ENCODE data around the gene SLC49A3.
"Not testable (repeated sequence)": the region's sequence is repeated elsewhere in the genome, so short reads cannot be mapped to it uniquely, and the experiment has no call there.

Gene SLC49A3

GRCh38 chr4:722169-722725, 33.3 kb upstream of the SLC49A3 start:
- DNase-seq (ENCODE audit: low read depth): no peak

- DNase-seq (ENCODE audit: low read depth): no peak
Observed at GRCh38 chr4:721261-722168, 32.6 kb upstream of the SLC49A3 start.

- DNase-seq (ENCODE audit: low read depth): no peak
Observed at GRCh38 chr4:720111-720860, 31.3 kb upstream of the SLC49A3 start.

- DNase-seq (ENCODE audit: low read depth): no peak
Observed at GRCh38 chr4:718460-718859, 29.5 kb upstream of the SLC49A3 start.

GRCh38 chr4:717601-718320, 28.8 kb upstream of the SLC49A3 start:
- no peak for DNase-seq (ENCODE audit: low read depth)

DNA sequence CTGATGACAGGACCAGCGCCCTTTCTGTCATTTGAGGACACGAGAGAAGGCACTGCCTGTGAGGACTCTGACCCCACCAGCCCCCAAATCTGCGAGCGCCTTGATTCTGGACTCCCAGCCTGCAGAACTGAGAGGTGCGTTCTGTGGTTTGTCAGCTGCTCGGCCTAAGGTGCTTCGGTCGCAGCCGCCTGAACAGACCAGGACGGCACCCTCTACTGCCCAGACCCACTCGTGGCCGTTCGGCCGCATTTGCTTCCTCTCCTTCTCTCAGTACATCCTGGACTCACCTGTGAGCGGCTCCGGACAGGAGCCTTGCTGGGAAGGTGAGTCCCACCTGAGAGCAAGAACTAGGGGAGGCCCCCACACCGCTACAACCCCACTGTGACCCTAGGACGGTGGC, 25.1 kb upstream of the SLC49A3 start:
- no peak for DNase-seq (ENCODE audit: low read depth)

- no peak for DNase-seq (ENCODE audit: low read depth)
Observed at GRCh38 chr4:712916-713632, 24.1 kb upstream of the SLC49A3 start.

DNA sequence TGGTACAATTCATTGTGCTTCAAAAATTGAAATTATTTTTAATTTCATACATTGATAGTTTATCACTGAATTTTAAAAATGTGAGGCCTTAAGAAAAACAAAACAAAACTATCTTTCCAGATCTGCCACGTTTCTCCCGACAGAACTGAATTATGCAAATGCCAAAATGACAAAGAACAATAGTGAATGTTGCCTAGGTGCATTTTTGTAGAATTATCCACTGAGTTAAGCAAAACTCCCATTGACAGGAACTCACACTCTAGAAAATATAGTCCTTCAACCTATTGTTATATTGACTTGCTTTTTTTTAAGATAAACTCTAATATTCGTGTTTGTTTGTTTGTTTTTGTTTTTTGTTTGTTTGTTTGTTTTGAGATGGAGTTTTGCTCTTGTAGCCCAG, 23.1 kb upstream of the SLC49A3 start:
- no peak for DNase-seq (ENCODE audit: low read depth)

DNA sequence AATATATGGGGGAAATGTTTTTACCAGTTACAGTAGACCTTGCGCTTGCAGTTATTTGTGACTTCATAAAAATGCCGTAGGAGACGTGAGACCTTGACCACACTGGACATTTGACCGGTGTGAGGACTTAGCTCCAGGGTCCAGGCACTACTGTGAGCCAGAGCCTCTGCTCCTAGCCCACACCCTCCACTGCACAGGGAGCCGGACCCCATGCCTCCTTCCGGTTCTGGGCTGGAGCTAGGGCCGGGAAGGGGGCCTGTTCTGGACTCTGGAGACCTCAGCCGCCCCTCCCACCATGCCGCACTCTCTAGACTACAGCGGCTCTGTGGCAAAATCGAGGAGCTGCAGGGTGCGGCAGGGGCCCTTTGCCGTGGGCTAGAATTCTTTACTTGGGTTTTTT, 22.0 kb upstream of the SLC49A3 start:
- no peak for DNase-seq (ENCODE audit: low read depth)

DNA sequence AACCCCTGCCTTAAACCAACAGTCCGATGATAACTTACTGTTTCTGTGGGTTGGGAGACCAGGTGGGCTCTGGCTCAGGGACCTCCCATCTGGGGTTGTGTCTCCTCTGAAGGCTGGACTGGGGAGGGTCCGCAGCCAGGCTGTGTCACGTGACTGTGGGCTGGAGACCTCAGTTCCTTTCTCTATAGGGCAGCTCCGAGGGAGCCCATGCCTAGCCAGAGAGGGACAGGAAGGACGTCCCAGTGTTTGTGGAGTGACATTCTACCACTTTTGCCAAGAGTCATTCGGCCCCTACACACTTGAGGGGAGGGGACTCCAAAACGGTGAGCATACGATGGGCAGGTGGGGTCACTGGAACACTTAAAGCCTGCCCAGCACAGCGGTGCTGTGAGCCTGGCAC, 21.2 kb upstream of the SLC49A3 start:
- no peak for DNase-seq (ENCODE audit: low read depth)

DNA sequence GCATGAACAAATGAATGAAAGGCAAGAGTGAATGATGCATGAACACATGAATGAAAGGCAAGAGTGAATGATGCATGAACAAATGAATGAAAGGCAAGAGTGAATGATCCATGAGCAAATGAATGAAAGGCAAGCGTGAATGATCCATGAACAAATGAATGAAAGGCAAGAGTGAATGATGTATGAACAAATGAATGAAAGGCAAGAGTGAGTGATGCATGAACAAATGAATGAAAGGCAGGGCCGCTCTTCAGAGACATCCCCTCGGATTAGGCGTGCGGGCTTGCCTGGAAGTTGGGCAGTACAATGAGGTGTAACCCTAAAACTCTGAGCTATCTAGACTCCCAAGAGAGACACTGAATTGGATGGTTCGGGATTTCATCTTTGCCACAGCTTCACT, 20.4 kb upstream of the SLC49A3 start:
- DNase-seq (ENCODE audit: low read depth): no peak

DNA sequence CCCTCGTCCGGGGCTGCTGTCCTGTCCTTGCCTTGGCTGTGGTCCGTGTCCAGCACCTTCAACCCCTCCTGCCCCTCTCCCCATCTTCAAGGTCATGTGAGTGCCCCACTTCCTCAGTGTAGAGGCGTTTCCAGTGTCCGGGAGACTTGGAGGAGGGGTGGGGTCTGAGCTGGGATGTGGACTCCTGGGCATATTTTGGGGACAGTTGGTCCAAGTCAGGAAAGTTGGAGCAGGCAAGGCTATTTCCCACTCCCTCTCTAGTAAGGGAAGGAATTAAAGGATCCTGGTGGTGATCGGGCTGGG, 19.6 kb upstream of the SLC49A3 start:
- no peak for DNase-seq (ENCODE audit: low read depth)

DNA sequence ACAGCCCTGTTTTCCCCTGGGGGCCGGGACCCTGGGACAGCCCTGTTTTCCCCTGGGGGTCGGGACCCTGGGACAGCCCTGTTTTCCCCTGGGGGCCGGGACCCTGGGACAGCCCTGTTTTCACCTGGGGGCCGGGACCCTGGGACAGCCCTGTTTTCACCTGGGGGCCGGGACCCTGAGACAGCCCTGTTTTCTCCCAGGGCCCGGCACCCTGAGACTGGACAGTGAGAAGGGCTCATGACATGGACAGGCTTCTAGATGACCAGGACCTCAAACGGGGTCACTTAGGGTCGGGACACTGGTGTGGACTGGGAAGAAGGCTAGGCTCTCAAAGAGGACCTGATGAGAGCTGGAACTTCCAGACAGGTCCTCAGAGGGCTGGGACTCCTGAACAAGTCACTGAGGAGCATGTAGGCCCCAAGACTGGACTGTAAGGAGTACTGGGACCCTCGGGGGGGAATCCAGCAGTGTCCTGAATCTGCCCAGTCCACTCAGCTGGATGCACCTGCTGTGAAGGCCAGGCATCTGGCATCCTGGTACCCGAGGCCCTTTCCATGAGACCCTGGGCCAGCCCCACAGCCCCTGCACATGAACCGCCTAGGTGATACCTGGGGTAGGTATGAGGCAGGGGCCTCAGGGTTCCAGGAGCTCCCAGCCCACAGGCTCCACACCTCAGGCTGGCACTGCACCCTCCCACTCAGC, 19.1 kb upstream of the SLC49A3 start:
- no peak for DNase-seq (ENCODE audit: low read depth)

- DNase-seq (ENCODE audit: low read depth): no peak
Observed at GRCh38 chr4:706834-707598, 18.1 kb upstream of the SLC49A3 start.

GRCh38 chr4:706083-706633, 17.2 kb upstream of the SLC49A3 start:
- not testable (repeated sequence) for DNase-seq (ENCODE audit: low read depth)

GRCh38 chr4:705278-706082, 16.5 kb upstream of the SLC49A3 start, which contains the start of gene PCGF3:
TSS of gene PCGF3 (plus strand) at chr4:705832. CDS start at chr4:733681, 27,849 bp downstream.
- peak; percentile 47 for DNase-seq (ENCODE audit: low read depth)

- DNase-seq (ENCODE audit: low read depth): no peak
Observed at GRCh38 chr4:704971-705277, 16.0 kb upstream of the SLC49A3 start.

- DNase-seq (ENCODE audit: low read depth): no peak
Observed at GRCh38 chr4:704198-704891, 15.4 kb upstream of the SLC49A3 start.
